GM19395 (cell line): ENCODE data around the gene IQCE.
A peak's percentile ranks its signal among the peaks of the same experiment; 100 is the strongest.
"Not testable (repeated sequence)": the region's sequence is repeated elsewhere in the genome, so short reads cannot be mapped to it uniquely, and the experiment has no call there.

Source experiments
- ATAC-seq: cut with Tn5 transposase; IDR thresholded peaks from one replicate; pipeline ENCODE4 v1.9.1; 2021; ENCODE audit warnings: mild to moderate bottlenecking, moderate library complexity; ENCODE audit not compliant: unreplicated experiment

Gene IQCE

GRCh38 chr7:2598154-2598823, 39.5 kb downstream of the IQCE start:
- no peak for ATAC-seq

DNA sequence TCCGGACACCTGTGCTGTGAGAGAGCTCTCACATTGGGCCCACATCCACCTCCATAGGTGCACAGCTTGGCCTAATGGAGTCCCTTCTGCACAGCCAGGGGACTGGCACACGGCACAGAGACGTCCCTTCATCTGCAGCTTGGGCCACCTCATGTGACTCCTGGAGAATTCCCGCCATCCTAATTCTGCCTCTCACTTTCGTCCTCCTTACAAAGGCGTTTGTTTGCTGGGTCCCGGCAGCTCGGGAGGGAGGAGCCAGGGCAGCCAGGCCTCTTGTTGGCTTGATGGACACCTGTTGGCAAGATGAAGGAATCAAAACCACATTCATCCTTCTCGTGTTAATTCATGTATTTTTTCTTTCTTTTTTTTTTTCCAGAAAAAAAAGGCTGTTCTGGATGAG, 42.3 kb downstream of the IQCE start:
- ATAC-seq, result no peak

- ATAC-seq, result no peak
Observed at GRCh38 chr7:2601907-2602306, 43.1 kb downstream of the IQCE start.

GRCh38 chr7:2602406-2603043, 43.7 kb downstream of the IQCE start:
- no peak for ATAC-seq

- no peak for ATAC-seq
Observed at GRCh38 chr7:2603044-2603965, 44.5 kb downstream of the IQCE start.

GRCh38 chr7:2604608-2605174, 45.9 kb downstream of the IQCE start:
- ATAC-seq, result no peak

DNA sequence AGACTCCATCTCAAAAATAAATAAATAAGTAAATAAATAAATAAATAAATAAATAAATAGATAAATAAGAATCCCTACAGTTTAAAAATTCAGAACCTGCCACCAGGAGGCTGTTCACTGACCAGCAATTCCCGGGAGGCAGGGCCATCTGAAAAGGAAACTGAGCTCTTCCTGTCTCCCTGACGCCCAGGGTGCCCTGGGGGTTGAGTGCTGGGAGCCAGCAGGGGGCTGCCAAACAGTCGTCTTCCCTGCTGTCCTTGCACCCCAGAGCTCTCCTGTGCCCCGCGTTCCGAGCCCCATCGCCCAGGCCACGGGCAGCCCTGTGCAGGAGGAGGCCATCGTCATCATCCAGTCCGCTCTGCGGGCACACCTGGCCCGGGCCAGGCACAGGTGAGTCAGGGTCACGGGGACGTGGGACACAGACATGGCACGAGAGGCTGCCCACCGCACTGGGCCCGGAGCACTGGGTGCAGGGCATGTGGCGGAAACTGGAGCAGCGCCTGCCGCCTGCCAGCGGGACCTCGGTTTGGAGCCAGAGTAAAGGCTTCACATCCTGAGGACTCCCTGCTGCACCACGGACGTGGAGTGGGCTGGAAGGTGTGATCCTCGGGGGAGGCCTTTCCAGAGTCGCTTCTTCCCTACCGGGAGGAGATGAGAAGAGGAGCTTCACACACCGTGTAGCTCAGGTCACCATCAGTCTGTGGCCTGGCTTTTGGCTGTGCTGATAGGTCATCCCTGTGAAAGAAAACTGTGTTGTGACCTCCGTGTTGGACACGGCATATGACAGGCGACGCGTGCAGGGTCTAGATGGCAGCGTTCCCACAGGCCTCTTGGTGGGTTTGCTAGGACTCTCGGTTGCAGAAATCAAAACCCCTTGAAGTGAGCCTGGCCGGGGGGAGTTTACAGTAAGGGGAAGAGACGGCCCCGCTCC, 47.1 kb downstream of the IQCE start:
- no peak for ATAC-seq

DNA sequence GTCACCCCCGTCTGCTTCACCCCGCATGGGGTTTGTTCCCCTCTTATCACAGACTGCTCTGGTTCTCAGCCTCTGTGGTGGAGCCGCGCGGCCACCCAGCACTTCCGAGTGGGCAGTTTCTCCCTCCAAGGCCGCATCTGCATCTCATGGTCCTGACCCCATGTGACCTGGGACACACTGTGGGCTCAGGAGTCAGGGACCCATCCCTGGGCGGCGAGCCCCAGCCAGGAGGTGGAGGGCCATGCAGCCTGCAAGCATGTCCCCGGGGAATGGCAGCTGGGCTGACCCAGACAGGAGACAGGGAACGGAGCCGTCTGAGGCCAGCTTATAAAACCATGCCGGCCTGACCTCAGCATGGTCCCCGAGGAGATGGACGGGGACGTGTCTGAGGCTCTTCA, 47.8 kb downstream of the IQCE start:
- ATAC-seq, result no peak

- ATAC-seq, result no peak
Observed at GRCh38 chr7:2607122-2607922, 48.5 kb downstream of the IQCE start.

GRCh38 chr7:2607923-2608904, 49.4 kb downstream of the IQCE start:
- no peak for ATAC-seq

DNA sequence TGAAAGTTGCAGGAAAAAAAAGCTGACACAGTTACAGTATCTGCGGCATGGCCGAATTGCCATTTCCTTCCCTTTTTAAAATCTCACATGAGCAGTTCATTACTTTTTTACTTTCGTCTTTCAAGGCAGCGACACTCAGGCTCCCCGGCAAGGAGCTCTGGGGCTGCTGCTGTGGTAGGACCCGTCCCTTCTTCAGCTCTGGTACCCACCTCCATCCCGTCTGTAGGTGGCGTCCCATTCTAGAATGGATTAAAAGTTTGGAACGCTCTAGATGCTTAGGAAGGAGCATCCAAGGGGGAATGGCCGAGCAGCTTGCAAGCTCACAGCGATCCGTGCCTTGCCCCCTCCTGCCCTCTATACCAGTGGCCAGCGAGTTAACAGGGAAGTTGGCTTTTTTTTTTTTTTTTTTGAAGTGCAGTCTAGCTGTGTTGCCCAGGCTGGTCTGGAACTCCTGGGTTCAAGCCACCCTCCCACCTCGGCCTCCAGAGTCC, 50.2 kb downstream of the IQCE start:
- ATAC-seq, result peak; percentile 63

DNA sequence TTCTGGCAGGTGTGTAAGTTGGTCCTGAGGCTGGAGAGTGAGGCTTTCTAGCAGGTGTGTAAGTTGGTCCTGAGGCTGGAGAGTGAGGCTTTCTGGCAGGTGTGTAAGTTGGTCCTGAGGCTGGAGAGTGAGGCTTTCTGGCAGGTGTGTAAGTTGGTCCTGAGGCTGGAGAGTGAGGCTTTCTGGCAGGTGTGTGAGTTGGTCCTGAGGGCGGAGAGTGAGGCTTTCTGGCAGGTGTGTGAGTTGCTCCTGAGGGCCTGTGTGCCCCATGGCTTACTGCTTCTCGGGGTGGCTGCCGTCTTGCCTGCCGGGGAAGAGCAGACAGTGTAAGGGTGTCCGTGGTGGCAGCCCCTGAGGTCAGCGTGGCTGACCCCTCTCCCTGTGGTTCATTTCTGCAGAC, 50.9 kb downstream of the IQCE start:
- not testable (repeated sequence) for ATAC-seq

DNA sequence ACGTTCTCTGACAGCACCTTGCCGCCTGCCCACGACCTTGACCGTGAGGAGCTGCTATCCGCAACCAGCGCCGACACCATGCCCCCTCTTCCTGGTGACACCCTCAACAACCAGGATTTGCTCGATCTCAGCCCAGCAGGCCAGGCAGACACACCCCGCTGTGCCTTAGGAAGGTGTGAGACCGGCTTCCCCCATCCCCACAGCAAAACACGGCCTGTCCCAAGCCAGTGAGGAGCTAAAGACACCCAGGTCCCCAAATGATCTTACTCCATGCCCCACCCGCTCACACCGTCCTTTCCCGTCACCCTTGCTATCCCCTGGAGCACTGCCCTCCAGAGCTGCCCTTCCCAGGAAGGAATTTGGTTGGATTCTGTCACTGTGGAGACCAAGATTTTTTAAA, 51.7 kb downstream of the IQCE start:
- no peak for ATAC-seq

GRCh38 chr7:2610898-2611297, 52.1 kb downstream of the IQCE start:
- no peak for ATAC-seq

- ATAC-seq, result no peak
Observed at GRCh38 chr7:2611401-2611800, 52.6 kb downstream of the IQCE start.

GRCh38 chr7:2611922-2612321, 53.1 kb downstream of the IQCE start:
- no peak for ATAC-seq

- ATAC-seq, result no peak
Observed at GRCh38 chr7:2612445-2613097, 53.8 kb downstream of the IQCE start.
